ENCODE data around the gene LY6G5C. TPM values are rescaled to one million over a fixed set of nuclear protein-coding genes. Genes with fewer than 3 reads are reported as not detected.

Gene LY6G5C
- total and polyA plus RNA-seq, 2 of the 13 experiments (the other 11 are each of a cell fraction or from before 2014, with no cell fraction given), result 0.33 to 0.55 TPM

- peak; percentile 91 for TF ChIP-seq POGK (CRISPR knock-in tag; conservative IDR thresholded peaks at IDR 0.05)
- TF ChIP-seq ZBTB40 (IDR thresholded peaks at IDR 0.05), result no peak
- no peak; the same call in 1 of the 2 replicates for TF ChIP-seq ZBTB40 (CRISPR knock-in tag; IDR thresholded peaks at IDR 0.05)
- TF ChIP-seq SMC3 (IDR thresholded peaks at IDR 0.05; ENCODE audit: low read length), result peak; percentile 37; the same call in 1 of the 2 replicates
- TF ChIP-seq THAP11 (CRISPR knock-in tag; IDR thresholded peaks at IDR 0.05), result peak; percentile 93
- TF ChIP-seq ZNF609 (CRISPR knock-in tag; IDR thresholded peaks at IDR 0.05; ENCODE audit: borderline replicate concordance), result peak; percentile 45; the same call in 1 of the 2 replicates
- no peak for TF ChIP-seq ZBTB46 (CRISPR knock-in tag; IDR thresholded peaks at IDR 0.05; ENCODE audit: borderline replicate concordance)
- no peak for TF ChIP-seq ZC3H4 (CRISPR knock-in tag; IDR thresholded peaks at IDR 0.05; ENCODE audit: borderline replicate concordance)
These were observed 22.2 kb upstream of the LY6G5C start, which contains the start of gene ABHD16A (continued) for GRCh38 chr6:31702819-31703716.
